Cortex of kidney (tissue), 1 donor: ENCODE results near the gene SYNGR1.

Experiments used
- DNase-seq: peaks from one replicate; lab custom pipeline; 2025; lab: John Stamatoyannopoulos, UW

The SYNGR1 gene, protein sequence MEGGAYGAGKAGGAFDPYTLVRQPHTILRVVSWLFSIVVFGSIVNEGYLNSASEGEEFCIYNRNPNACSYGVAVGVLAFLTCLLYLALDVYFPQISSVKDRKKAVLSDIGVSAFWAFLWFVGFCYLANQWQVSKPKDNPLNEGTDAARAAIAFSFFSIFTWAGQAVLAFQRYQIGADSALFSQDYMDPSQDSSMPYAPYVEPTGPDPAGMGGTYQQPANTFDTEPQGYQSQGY

DNA sequence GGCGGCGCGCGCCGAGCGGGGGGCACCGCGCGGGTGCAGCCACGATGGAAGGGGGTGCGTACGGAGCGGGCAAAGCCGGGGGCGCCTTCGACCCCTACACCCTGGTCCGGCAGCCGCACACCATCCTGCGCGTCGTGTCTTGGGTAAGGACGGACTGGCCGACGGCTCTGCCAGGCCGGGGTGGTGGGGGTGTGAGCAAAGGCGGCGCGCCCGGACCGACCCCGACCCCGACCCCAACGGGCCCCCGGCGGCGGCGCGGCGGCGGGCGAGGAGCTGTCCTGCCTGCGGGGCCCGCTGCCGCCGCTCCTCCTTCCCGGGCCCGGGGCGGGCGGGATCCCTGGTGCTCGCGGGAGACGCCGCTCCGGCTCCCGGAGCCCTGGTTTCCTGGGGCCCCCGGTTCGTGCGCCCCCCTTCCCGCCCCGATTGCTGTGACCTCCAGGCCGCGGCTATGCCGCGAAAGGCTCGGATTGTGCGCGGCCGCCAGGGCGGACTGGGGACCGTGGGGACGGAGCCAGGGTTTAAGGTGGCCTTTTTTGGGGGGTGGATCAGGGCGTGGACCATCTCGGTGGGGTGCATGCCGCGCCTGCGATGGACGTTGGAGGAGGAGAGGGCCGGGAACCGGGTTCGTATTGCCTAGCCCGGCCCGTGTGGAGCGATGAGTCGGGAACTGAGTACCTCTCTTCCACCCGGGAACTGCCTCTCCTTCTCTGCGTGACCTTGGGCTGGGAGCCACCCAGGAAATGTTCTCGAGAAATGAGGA, at the start of gene SYNGR1:
Gene SYNGR1, plus strand, starts transcription at position 25 of the 760 bp plus-strand sequence. Its CDS starts 20 bp downstream, at position 45.
- no peak for DNase-seq

DNA sequence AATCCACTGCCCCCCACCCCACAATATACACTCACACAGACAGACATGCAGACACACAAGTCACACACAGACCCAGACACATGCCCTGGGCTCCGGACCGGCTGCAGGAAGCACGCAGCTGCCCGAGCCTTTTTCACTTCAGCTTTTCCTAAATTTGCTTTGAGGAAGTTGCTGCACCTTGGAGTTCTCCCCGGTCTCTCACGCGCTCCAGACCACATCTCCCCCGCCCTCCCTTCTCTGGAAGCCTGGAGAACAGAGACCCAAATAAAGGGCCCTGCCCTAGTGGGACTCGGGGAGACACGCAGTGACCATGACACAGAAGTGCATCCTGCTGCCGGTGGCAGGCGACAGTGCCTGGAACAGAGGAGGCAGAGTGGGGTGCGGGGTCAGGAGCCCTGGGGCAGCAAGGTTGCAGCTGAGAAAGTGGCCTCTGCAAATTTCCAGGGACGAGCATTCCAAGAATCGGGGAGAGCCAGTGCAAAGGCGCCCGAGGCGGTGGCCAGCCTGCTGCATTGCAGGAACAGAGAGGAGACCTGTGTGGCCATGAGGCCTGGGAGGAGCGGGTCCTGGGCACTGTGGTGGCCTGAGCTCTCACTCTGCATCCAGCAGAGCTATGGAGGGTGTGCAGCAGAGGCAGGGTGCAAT, 49.5 kb upstream of the SYNGR1 start:
- DNase-seq: no peak

DNA sequence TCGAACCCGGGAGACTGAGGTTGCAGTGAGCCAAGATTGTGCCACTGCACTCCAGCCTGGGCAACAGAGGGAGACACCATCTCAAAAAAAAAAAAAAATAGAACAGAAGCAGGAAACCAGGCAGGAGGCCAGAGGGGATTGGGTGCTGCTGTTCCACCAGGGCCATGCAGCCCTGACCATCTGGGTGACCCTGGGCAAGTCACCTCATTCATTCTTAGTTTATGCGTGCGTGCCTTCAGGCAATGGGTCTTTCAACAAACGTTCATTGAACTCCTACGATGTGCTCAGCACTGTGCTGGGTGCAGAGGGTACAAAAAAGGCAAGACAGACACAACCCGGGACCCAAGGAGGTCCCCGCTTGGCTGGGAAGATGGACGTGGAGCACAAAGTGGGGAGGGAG, 48.7 kb upstream of the SYNGR1 start:
- no peak for DNase-seq

DNA sequence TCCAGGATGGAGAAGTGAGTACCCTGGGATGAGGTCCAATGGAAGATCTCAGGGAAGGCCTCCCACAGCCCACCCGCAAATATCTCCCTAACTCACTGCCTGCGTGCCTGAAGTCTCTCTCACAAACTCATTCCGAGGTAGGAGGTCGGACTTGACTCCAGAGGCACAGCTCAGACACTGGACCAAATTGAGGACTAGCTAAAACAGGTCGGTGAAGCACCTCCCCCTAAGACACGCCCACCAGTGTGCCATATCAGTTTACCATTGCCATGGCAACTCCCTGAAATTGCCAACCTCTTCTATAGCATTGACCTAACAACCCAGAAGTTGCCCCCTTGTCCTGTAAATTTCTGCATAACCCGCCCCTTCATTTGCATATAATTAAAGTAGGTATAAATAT, 47.9 kb upstream of the SYNGR1 start:
- no peak for DNase-seq

DNA sequence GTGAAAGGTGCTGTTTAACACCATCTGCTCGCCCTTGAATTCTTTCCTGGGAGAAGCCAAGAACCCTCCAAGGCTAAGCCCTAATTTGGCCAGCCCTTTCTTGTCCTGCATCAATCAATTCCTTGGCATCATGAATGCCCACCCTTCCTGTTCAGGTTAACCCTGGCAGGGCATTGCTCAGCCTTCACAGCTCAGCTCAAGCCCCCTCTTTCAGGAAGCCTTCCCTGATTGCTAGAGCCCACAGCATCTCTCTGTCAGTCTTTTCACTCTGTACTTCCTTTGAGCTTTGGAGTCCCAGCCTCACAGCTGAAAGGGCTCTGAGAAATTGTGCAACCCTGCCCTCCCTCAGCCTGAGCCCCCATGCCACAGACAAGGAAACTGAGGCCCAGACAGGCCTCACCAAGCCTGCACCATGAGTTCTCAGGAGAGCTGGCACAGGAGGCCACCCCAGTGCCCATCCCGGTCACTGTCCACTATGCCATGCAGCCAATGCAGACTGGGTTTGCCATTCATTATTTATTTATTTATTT, 47.3 kb upstream of the SYNGR1 start:
- no peak for DNase-seq

DNA sequence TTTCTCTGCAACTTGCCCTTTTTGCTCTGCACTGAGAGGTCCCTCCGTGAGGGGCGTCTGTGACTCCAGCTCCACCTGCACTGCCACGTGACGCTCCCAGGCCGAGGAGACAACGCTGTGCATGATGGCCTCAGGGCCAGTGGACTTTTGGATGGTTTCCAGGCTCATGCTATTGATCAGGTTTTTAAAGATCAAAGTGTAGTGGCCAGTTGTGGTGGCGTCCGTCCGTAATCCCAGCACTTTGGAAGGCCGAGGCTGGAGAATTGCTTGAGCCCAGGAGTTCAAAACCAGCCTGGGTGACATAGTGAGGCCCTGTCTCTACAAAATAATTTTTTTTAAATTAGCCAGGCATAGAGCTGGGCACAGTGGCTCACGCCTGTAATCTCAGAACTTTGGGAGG, 46.4 kb upstream of the SYNGR1 start:
- DNase-seq: no peak

DNA sequence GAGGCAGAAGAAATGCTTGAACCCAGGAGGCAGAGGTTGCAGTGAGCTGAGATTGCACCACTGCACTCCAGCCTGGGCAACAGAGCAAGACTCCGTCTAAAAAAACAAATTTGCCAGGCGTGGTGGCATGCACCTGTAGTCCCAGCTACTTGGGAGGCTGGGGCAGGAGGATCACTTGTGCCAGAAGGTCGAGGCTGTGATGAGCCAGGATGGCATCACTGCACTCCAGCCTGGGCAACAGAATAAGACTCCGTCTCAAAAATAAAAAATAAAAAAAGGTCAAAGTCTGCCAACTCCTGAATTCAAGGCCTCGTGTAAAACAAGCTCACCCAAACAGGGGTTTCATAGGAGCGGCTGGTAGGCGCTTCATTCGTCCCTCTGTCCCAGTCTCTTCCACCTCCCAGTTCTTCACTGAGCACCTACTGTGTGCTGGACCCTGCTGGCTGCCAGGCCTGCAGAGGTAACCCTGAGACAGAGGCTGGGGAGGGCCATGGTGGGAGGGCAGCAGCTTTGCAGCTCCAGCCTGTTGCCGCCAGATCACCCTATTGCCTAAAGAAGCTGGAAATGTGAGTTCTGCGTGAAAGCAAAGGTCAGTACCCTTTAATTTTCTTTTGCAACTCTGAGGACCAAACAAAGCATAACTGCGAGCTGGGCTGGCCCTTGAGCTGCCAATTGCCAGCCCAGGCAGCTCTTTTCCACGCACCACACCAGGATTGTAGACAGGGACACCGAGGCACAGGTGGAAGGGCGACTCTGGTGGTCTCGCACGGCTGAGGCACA, 45.7 kb upstream of the SYNGR1 start:
- no peak for DNase-seq

DNA sequence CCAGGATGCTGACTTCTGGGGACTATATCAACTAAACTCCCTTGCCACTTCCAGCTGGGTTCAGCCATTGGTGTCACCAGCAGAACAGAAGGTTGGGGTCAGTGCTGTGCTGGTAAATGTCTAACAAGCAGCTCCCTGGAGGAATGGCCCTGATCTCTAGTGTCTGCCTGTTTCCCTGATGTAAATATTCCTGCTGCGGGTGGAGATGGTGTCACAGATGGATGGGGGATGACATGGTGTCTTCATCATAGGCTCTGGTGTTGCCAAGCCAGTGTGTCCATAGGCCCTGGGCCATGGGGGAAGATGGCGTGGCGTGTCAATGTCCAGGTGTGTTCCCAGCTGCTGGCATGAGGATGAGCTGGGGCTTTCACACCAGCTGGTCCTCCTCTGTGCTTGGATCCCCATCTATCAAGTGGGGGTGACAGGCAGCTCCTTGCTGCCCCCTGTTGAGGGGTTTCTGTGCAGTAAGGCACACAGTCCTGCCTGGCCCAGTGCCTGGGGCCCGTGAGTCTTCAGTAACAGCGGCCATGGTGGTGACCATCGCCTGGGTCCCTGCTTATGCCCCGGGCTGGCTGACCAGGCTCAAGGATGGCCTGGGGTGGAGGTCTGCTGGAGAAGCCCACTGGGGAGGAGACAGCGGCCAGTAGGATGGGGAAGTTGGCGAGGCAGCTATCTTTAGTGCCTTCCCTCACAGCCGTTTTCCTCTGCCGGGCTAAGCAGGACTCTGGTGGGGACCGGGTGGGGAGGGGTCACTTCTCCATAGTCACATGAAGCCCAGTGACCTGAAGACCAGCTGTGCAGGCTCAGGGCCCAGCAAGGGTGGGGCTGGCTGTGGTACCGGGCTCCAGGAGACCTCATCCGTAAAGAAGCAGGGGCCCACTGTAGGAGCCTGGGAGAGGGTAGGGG, 43.1 kb upstream of the SYNGR1 start:
- DNase-seq: no peak

DNA sequence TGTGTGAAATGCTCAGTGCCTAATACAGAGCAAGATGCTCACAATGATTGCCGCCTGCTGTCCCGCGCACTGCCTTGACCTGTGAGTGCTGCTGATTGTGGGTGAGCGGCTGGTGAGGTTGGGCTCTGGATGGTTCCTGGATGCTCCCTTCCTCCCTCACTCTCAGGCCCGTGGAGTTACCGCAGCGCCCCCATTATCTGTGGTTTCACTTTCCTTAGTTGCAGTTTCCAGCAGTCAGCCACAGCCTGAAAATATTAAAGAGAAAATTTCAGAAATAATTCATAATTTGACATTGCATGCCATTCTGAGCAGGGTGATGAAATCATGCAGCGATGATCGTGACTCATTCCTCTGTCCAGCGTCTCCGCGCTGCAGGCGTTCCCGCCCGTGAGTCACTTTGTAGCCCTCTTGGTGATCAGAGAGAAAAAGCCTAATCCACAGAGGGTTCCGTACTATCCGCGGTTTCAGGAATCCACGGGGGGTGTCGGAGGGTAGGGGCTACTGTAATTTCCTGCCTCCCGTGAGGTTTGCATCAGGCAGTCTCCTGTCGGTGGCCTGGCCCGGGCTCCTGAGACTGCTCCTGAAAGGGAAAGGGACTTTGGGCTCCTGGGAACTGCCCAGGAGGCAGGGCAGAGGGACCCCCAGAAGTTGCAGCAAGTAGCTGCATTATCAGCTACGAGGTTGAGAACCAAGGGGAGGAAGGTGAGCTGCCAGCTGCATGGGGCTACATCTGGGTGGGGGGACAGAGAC, 41.0 kb upstream of the SYNGR1 start:
- no peak for DNase-seq

DNA sequence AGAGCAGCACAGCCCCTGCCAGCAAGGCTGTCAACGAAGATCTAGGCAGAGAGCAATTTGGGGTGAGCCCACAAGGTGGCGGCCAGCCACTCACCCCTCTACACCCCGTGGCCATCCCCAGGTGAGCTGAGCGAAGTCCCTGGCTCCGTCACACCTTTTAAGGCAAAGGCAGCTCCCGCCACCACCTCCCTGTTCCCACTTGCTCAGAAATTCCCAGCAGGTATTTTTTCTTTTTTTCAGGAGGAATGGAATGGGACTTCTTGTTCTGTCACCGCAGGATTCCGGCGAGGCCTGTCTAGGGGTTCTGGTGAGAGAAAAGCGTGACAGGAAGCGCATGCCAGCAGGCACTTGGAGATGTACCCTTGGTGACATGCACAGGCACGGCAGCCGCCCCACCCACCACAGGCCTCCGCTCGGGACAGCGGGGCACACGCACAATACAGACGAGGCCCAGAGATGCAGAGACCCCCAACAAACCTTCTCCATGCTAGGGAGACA, 40.4 kb upstream of the SYNGR1 start:
- no peak for DNase-seq

DNA sequence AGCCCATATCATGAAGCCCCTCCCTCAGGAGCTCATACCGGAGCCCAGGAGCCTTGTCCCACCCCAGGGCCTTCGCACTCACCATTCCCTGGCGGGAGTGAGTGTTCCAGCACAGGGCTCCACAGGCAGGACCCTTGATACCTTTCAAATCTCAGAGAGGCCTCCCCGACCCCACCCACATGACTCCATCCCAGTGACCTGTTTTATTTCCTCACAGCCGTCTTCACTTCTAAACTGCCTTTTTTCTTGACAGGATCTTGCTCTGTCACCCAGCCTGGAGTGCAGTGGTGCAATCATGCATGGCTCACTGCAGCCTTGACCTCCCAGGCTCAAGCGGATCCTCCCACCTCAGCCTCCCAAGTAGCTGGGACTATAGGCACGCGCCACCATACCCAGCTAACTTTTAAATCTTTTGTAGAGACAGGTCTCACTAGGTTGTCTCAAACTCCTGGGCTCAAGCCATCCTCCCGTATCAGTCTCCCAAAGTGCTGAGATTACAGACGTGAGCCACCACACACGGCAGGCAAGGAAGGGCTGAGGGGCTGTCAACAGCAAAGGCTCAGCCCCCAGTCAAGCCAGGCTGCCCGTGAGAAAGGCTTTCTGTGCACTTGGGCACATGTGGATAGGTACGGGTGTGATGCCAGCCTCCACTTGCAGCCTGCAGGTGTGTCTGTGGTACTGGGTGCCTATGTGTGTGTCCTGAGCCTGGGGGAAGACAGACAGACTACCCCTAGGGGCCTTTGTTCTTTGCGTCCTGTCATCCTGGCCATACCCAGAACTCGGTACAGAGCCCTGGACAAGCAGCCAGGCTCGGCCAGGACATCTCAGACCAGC, 39.7 kb upstream of the SYNGR1 start:
- no peak for DNase-seq

DNA sequence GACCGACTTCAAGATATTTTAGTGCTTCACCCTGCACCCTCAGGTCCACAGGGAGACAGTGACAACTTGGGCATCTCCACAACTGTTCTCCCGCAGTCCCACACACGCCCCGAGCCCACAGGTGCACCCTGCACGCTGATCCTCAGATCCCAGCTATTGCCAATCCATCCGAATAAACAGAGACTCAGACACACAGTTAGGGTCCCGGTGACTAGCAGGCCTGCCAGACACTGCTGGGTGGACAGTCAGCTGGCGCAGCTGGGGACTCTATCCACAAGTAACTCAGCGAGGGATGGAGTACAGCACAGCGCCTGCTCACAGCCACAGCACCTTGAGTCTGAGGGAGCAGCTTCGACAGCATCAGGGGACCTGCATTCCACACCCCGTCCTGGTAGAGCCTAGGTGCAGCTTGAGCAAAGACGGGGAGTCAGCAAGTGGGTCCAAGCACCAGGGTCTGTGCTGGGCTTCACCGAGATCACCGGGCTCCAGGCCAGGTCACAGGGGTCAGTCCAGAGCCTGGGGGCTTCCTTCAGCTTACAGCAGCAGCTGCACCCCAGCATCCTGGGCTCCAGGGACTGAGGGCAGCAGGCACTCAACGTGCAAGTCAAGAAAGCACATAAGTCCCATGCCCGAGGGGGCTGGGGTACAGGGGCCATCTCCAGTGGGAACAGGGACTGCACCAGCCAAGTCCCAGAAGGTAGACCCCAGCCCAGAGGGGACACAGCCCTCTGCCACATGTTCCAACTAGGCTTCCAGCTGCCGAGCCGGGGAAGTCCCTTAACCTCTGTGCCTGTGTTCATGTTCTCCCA, 38.0 kb upstream of the SYNGR1 start:
- no peak for DNase-seq

DNA sequence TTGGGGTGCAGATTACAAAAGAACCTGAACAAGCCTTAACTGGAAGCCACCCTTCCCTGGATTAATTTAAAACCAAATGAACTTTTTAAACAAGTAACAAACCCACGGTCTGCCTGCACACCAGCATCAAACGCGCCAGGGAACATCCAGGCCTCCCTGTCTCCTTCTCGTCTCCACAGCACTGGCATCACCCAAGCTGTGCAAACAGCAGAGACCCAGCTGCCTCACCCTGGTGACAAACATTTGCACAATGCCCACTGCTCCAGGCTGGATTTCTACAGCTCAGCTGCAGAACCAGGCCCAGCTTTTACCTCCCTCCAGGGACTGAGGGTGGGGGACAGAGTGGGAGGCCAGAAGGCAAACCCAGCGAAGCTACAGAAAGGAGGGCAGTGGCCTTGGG, 37.4 kb upstream of the SYNGR1 start:
- DNase-seq: no peak

DNA sequence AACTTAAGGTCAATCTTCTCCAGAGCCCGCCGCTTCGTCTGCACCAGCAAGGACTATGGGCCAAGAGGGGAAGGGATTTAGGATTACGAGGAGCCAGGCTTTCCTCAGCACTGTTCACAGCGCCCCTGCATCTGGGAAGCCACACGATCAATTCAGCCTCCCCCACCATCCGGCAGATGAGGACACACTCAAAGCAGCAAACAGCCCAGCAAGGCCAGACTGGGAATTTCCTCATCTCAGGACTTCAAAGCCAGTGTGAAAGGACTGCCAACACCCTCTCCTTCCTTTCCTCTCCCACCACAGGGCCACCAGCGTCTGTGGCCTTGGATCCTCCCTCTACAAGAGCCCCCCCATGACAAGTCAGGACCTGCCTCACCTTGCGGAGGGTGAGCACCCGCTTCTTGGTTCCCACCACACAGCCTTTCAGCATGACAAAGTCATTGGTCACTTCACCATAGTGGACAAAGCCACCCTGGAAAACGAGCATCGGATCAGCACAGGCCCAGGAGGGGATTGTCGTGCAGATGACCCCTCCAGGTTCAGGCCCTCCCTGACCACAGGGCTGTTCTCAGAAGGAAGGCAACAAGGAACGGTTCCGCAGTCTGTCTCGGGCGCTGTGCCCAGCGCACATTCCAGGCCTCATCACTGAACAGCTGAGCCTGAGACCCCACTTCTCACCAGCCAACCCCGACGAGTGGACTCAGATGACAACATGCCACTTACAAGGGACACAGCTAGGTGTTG, 36.4 kb upstream of the SYNGR1 start:
- no peak for DNase-seq

DNA sequence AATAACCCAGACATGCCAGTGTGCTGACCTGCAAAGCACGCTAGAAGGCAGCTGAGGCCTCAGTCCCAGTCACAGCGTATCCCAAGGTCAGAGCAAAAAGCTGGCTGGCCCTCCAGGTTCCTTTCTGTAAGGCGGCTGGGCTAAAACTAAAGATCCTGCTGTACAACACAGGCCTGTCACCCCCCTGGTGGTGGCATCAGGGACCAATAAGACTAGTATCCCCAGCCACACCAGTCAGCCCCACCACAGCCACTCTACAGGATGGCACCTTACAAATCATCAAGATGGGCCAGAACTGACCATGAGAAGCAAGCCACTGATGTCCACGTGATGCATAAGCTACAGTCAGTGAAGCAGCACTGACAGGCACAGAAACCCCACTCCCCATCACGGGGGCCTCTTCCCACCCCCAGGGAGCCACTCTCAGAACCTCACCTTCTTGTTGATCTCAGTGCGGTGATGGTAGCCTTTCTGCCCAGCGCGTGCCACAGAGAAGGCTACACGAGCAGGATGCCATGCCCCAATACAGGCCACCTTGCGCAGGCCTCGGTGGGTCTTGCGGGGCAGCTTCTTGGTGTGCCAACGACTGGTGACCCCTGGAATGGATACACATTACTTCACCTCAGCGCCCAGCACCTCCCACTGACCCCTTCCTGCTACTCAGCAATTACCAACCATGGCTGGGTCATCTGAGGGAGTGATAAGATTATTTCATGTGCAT, 35.4 kb upstream of the SYNGR1 start:
- DNase-seq: no peak

DNA sequence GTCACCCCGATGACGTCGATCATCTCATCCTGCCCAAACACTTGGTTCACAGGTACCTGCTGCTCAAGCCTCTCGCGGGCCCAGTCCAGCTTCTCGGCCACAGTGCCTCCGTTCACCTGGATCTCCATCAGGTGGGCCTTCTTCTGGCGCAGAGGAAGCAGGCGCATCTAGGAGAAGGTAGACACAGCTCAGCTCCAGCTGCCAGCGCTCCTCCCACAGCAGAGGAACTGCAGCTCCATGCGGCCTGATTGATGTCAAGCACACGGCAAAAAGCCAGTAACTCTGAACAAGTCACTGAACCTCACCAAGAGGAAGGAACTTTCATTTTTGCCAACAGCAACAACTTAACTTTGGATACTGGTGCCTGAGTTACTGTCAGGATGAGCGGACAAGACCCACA, 34.4 kb upstream of the SYNGR1 start:
- no peak for DNase-seq

DNA sequence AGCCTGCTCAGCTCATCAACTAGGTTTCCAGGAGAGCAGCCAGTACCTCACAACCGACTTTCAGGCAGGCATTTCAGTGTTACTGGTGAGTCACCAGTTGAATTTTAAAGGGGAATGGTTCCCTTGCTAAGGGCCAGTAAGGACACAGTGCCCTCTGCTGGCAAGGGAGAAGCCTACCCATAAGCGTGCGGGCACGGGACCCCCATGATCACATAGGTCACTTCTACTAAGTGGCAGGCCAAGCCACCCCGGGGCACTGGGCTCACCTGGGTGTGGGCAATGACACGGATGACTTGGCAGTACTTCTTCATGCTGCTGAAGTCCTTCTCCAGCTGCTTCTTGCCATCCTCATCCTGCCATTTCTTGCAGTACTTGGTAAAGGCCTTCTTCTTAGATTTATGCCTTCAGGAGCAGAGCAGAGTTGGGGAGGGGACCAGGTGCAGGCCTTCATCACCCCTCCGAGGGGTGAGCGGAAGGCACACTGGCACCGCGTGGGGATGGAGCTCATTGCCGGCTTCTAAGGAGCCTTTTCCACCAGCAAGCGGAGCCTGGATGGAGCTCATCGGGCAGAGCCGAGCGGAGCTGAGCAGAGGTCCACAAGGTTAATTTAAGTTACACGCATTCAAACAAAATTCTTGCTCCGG, 33.2 kb upstream of the SYNGR1 start:
- no peak for DNase-seq
